Sigmoid colon (tissue), 7 donors: ENCODE results near the gene COL23A1. TPM values are rescaled to one million over a fixed set of nuclear protein-coding genes. Genes with fewer than 3 reads are reported as not detected.

Source experiments
- DNase-seq: peaks from one replicate; pipeline ENCODE4 v3.0.0-alpha.2; 2019
- H3K27ac ChIP-seq, 4 donors: fragments of 200-600 bp; sonication (generic); one replicate each; pipeline ENCODE4 v1.5.1; 2016 to 2019; ENCODE audit warnings: mild to moderate bottlenecking in 1 of 4
- H3K27me3 ChIP-seq, 3 donors: fragments of 200-600 bp; sonication (generic); one replicate each; pipeline ENCODE4 v1.5.1; 2019; ENCODE audit warnings: mild to moderate bottlenecking in 1 of 3
- H3K36me3 ChIP-seq, 4 donors: fragments of 200-600 bp; sonication (generic); one replicate each; pipeline ENCODE4 v1.5.1; 2016 to 2019
- H3K4me1 ChIP-seq, 4 donors: fragments of 200-600 bp; sonication (generic); one replicate each; pipeline ENCODE4 v1.5.1; 2017 to 2019
- H3K4me3 ChIP-seq, 4 donors: fragments of 200-600 bp; sonication (generic); one replicate each; pipeline ENCODE4 v1.5.1; 2017 to 2019; ENCODE audit warnings: mild to moderate bottlenecking in 2 of 4, moderate library complexity in 1 of 4
- H3K9me3 ChIP-seq, 4 donors: fragments of 200-600 bp in 3 of 4; sonication (generic) in 3 of 4; one replicate each; pipeline versions ENCODE4 v1.5.1 to v1.6.1; 2013 to 2019
- EP300 ChIP-seq, 4 donors: sonication (generic); formaldehyde crosslinking; IDR thresholded peaks; one replicate each; pipeline ENCODE4 v1.6.1; 2017; ENCODE audit warnings: antibody characterized with exemption in 4 of 4
- POLR2A ChIP-seq, 2 donors: fragments of 450-650 bp; IDR thresholded peaks; one replicate each; pipeline ENCODE4 v1.6.1; 2016; ENCODE audit warnings: antibody characterized with exemption in 2 of 2, mild to moderate bottlenecking in 2 of 2, moderate library complexity in 2 of 2
- POLR2AphosphoS5 ChIP-seq, 4 donors: sonication (generic); formaldehyde crosslinking; IDR thresholded peaks; one replicate each; pipeline ENCODE4 v1.6.1; 2017; ENCODE audit warnings: antibody characterized with exemption in 4 of 4
- WGBS, 2 donors: extraction: QIAGEN DNeasy Blood & Tissue Kit; methylation state at CpG; one replicate each; pipeline ENCODE4 v1.1.7; 2013; 5-methylcytosine and 5-hydroxymethylcytosine counted together
- intact Hi-C: fragments of 100-400 bp; cut with DNase I; formaldehyde crosslinking; loops from one replicate; pipeline ENCODE4 v1.15.1; 2023
- polyA plus RNA-seq, 3 donors: library from polyadenylated mRNA; stranded (reverse); fragments of 200-250 nt; gene quantifications; one replicate each; pipeline ENCODE4 v1.2.3, GENCODE V29; 2013
- total RNA-seq, 4 donors: library from RNA; depleted of rRNA; stranded (reverse); fragments of >200 nt; gene quantifications; one replicate each; pipeline ENCODE4 v1.1.0, GENCODE V29; 2016
- TF ChIP-seq, protein P1 (sequence below), 4 experiments: fragments of 450-650 bp in 3 of 4; fragments of 200-600 bp in 1 of 4; IDR thresholded peaks; one replicate each; pipeline ENCODE4 v1.5.1; 2016 to 2019; ENCODE audit warnings: antibody characterized with exemption in 4 of 4, mild to moderate bottlenecking in 3 of 4, moderate library complexity in 2 of 4
- donor health status: healthy with polysubstance abuse.
- donor health status: Bipolar disorder and iron deficiency.
- donor health status: healthy.

Gene COL23A1
- total and polyA plus RNA-seq, 7 donors = 0.28 to 1.2 (median 0.57) TPM; not detected in 1

DNA sequence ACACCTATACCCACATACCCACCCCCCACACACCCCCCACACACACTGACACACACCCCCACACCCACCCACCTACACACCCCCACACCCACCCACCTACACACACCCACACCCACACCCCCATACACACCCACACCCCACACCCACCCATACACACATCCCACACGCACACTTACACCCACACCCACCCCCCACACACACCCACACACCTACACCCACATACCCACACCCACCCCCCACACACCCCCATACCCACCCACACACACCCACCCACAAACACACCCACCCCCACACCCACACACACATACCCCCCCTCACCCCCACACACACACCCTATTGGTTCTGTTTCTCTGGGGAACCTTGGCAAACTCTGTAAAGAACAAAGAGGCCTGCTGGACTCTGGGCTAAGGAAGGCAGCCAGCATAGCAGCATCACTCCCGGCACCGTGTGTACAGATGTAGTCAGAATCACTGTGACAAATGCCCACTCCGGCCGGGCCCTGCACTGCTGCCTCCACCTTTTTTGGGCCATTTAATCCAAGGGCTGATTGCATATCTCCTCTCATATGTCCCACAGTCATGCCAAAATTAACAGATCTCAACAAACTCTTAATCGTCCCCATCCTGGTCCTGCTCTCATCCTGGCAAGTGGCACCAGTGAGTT is 42.3 kb downstream of the COL23A1 start:
- Histone ChIP-seq H3K9me3 (no peaks in the 10 kb centered on the region), H3K36me3 (no peaks in the 10 kb centered on the region), H3K4me3 (no peak overlapping the region), H3K27ac (no peak overlapping the region), H3K4me1 (peaks cover 0 to 8% (median 1%) of the 10 kb centered on the region in 4 donors), H3K27me3 (peaks cover 0 to 4% (median 0%) of the 10 kb centered on the region in 3 donors)
- intact Hi-C loops = no loop called here
- TF ChIP-seq EP300 (IDR thresholded peaks at IDR 0.05) (no peak), POLR2A (IDR thresholded peaks at IDR 0.05) (no peak), POLR2AphosphoS5 (IDR thresholded peaks at IDR 0.05) (no peak)
- TF ChIP-seq, protein P1, sequence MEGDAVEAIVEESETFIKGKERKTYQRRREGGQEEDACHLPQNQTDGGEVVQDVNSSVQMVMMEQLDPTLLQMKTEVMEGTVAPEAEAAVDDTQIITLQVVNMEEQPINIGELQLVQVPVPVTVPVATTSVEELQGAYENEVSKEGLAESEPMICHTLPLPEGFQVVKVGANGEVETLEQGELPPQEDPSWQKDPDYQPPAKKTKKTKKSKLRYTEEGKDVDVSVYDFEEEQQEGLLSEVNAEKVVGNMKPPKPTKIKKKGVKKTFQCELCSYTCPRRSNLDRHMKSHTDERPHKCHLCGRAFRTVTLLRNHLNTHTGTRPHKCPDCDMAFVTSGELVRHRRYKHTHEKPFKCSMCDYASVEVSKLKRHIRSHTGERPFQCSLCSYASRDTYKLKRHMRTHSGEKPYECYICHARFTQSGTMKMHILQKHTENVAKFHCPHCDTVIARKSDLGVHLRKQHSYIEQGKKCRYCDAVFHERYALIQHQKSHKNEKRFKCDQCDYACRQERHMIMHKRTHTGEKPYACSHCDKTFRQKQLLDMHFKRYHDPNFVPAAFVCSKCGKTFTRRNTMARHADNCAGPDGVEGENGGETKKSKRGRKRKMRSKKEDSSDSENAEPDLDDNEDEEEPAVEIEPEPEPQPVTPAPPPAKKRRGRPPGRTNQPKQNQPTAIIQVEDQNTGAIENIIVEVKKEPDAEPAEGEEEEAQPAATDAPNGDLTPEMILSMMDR (IDR thresholded peaks at IDR 0.05) = no peak
- 52 to 82% methylated on average over 6 of the region's 6 CpGs for WGBS, 2 donors
- DNase-seq = peak; percentile 52

DNA sequence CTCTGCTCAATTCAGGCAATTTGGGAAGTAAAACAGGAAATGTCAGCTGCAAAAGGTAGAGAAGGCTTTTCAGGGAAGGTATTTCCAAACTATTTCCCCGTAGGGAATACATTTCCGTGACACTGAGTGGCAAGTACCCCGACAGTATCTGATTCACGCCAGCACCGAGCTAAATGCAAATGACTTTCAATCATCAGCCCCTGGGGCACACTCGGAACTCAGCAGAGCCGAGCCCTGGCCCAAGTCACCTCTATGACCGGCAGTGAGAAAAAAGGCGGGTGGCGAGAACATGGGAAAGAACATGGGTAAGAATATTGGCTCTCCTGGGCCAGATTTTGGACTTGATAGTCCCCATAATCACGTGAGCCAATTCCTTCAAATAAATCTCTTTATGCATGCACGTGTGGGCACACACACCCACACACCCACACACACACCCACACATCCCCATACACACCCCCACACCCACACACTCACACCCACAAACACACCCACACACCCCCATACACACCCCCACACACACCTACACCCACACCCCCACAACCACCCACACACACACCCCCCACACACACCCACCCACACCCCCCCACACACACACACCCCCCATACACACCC is 43.0 kb downstream of the COL23A1 start:
- DNase-seq = peak; percentile 30
- 75 to 86% methylated on average over 12 of the region's 12 CpGs for WGBS, 2 donors
- intact Hi-C loops = no loop called here
- Histone ChIP-seq H3K27me3 (peaks cover 0 to 4% (median 0%) of the 10 kb centered on the region in 3 donors), H3K4me1 (peaks cover 0 to 12% (median 8%) of the 10 kb centered on the region in 4 donors), H3K27ac (no peak overlapping the region), H3K36me3 (no peaks in the 10 kb centered on the region), H3K4me3 (no peak overlapping the region), H3K9me3 (no peaks in the 10 kb centered on the region)
- TF ChIP-seq EP300 (IDR thresholded peaks at IDR 0.05) (no peak), POLR2AphosphoS5 (IDR thresholded peaks at IDR 0.05) (no peak), POLR2A (IDR thresholded peaks at IDR 0.05) (no peak)
- TF ChIP-seq, protein P1 (IDR thresholded peaks at IDR 0.05) = no peak

DNA sequence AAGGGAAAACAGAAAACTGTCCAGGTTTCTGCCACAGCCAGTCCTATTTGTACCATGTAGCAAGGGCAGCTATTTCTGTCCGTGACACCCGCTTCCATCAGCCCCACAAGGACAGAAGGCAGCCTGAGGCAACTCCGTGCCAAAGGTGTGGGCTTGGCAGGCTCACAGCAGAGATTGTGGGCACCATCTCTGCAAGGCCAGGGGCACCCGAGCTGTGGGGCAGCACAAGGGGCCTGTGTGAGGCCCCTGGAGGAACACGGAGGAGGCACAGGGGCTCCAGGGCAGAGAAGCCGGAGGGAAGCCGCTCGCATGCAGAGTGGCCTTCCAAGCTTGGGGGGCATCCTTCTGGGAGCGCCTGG is 43.5 kb downstream of the COL23A1 start:
- H3K27ac ChIP-seq = no peak overlapping the region
- no peaks in the 10 kb centered on the region for H3K9me3 ChIP-seq
- peak; percentile 38 for DNase-seq
- peaks cover 0 to 3% (median 0%) of the 10 kb centered on the region in 3 donors for H3K27me3 ChIP-seq
- TF ChIP-seq POLR2A (IDR thresholded peaks at IDR 0.05) (no peak), POLR2AphosphoS5 (IDR thresholded peaks at IDR 0.05) (no peak), EP300 (IDR thresholded peaks at IDR 0.05) (no peak)
- TF ChIP-seq, protein P1 (IDR thresholded peaks at IDR 0.05) = no peak
- H3K4me1 ChIP-seq = peaks cover 0 to 17% (median 9%) of the 10 kb centered on the region in 4 donors
- WGBS, 2 donors = 83 to 91% methylated on average over 9 of the region's 9 CpGs
- H3K36me3 ChIP-seq = no peaks in the 10 kb centered on the region
- intact Hi-C loops = no loop called here
- no peak overlapping the region for H3K4me3 ChIP-seq

DNA sequence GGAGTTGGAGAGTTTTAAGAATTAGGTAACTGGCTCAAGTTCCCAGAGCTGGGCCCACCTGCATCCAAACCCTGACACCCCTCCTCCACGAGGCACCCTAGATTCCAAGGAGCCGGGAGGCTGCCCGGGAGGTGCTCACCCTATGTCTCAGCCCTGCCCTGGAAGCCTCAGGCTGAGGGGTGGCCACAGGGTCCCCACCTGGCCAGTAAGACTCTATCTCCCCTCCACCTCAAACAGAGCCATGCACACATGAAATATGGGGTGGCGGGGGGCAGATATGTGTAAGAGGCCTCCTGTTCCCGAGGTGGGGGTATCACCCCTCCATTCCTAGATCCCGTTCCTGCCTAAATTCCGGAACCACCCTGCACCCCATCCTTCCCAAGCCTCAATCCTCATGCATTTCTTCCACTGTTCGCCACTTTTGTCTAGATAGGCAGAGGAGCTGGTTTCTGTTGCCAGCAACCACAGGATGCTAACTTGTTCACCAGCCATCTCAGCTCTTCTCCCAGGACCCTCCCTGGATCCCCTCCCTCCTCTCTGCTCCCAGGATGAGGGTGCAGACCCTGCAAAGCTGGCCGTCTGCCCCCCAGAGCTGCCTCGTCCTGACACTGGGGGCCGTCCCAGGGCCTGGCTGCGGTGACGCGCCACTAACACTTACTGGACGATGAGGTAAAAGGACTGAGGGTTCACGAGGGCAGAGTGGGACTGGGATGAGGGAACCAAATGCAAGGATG is 44.1 kb downstream of the COL23A1 start:
- no peaks in the 10 kb centered on the region for H3K9me3 ChIP-seq
- peak; percentile 56 for DNase-seq
- 80 to 90% methylated on average over 16 of the region's 16 CpGs for WGBS, 2 donors
- TF ChIP-seq POLR2A (IDR thresholded peaks at IDR 0.05) (no peak), EP300 (IDR thresholded peaks at IDR 0.05) (no peak), POLR2AphosphoS5 (IDR thresholded peaks at IDR 0.05) (no peak)
- TF ChIP-seq, protein P1 (IDR thresholded peaks at IDR 0.05) = no peak
- peaks cover 0 to 17% (median 9%) of the 10 kb centered on the region in 4 donors for H3K4me1 ChIP-seq
- H3K27ac ChIP-seq = no peak overlapping the region
- H3K36me3 ChIP-seq = no peaks in the 10 kb centered on the region
- H3K4me3 ChIP-seq = no peak overlapping the region
- no peaks in the 10 kb centered on the region for H3K27me3 ChIP-seq
- intact Hi-C loops = no loop called here
